IPS-NIHi7 (cell line): ENCODE measurements around the gene SLK.

ENCODE experiments used
- DNase-seq: peaks from one replicate; pipeline ENCODE4 v3.0.0; 2012; ENCODE audit warnings: mixed read lengths; ENCODE audit errors: extremely low spot score

Gene SLK

GRCh38 chr10:104033401-104033930 lies 66.5 kb downstream of the SLK start:
- no peak for DNase-seq

GRCh38 chr10:104033966-104034365 lies 67.0 kb downstream of the SLK start:
- DNase-seq, result no peak

GRCh38 chr10:104034401-104035193 lies 67.7 kb downstream of the SLK start:
- no peak for DNase-seq

GRCh38 chr10:104035194-104036068 lies 68.5 kb downstream of the SLK start:
- no peak for DNase-seq

GRCh38 chr10:104036069-104036384 lies 69.1 kb downstream of the SLK start:
- no peak for DNase-seq

- no peak for DNase-seq
Measured at GRCh38 chr10:104036518-104037260, 69.7 kb downstream of the SLK start.

- DNase-seq, result no peak
Measured at GRCh38 chr10:104037261-104037951, 70.5 kb downstream of the SLK start.

- DNase-seq, result no peak
Measured at GRCh38 chr10:104038537-104038936, 71.6 kb downstream of the SLK start.

GRCh38 chr10:104038958-104039752 lies 72.2 kb downstream of the SLK start:
- DNase-seq, result no peak

- DNase-seq, result no peak
Measured at GRCh38 chr10:104040382-104040781, 73.4 kb downstream of the SLK start.

GRCh38 chr10:104040862-104041789 lies 74.2 kb downstream of the SLK start:
- DNase-seq, result no peak

GRCh38 chr10:104041891-104042535 lies 75.1 kb downstream of the SLK start:
- no peak for DNase-seq

GRCh38 chr10:104043185-104043830 lies 76.4 kb downstream of the SLK start:
- DNase-seq, result no peak

GRCh38 chr10:104043854-104044253 lies 76.9 kb downstream of the SLK start:
- no peak for DNase-seq

GRCh38 chr10:104045151-104046089 lies 78.5 kb downstream of the SLK start:
- DNase-seq, result peak; percentile 91

GRCh38 chr10:104046651-104047050 lies 79.7 kb downstream of the SLK start:
- DNase-seq, result no peak

- DNase-seq, result no peak
Measured at GRCh38 chr10:104049504-104050250, 82.7 kb downstream of the SLK start.
